ENCODE data around the gene LYSMD2.

DNA sequence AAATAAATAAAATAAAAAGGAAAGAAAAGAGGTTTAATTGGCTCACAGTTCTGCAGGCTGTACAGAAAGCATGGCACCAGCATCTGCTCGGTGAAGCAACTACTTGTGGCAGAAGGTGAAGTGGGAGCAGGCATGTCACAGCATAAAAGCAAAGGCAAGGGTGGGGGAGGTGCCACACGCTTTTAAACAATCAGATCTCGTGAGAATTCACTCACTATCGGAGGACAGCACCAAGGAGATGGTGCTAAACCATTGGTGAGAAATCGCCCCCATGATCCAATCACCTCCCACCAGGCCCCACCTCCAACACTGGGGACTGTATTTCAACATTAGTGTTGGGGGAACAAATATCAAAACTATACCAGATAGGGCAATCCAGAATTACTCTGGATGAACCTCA is 40.9 kb downstream of the LYSMD2 start:
- TF ChIP-seq POLR2AphosphoS5 (IDR thresholded peaks at IDR 0.05; ENCODE audit: borderline replicate concordance, low read depth, low read length), result no peak
- no peak for TF ChIP-seq EZH2 (IDR thresholded peaks at IDR 0.05)
